H9 (cell line): ENCODE measurements around the gene MFGE8. TPM values are rescaled to one million over a fixed set of nuclear protein-coding genes. Genes with fewer than 3 reads are reported as not detected.

ENCODE experiments used
- DNase-seq: peaks from one replicate; pipeline ENCODE4 v3.0.0-alpha.2; 2017
- H2AFZ ChIP-seq: one replicate; pipeline ENCODE4 v1.6.1; 2013; ENCODE audit warnings: mild to moderate bottlenecking, low read length, control low read depth, moderate library complexity
- H2AK5ac ChIP-seq: 2 replicates; pipeline ENCODE4 v1.6.1; 2013; ENCODE audit warnings: low read length, control low read depth, mixed read lengths; ENCODE audit not compliant: insufficient read length
- H2BK120ac ChIP-seq: one replicate; pipeline ENCODE4 v1.6.1; 2013; ENCODE audit warnings: low read depth, mild to moderate bottlenecking, low read length, control low read depth, inconsistent platforms; ENCODE audit not compliant: poor library complexity, severe bottlenecking
- H2BK12ac ChIP-seq: 2 replicates; pipeline ENCODE4 v1.6.1; 2013; ENCODE audit warnings: low read length, control low read depth, mixed read lengths, low read depth; ENCODE audit not compliant: insufficient read length
- H2BK15ac ChIP-seq: 2 replicates; pipeline ENCODE4 v1.6.1; 2013; ENCODE audit warnings: low read depth, low read length, control low read depth
- H2BK20ac ChIP-seq: one replicate; pipeline ENCODE4 v1.6.1; 2013; ENCODE audit warnings: low read depth, mild to moderate bottlenecking, low read length, control low read depth, inconsistent platforms; ENCODE audit not compliant: poor library complexity, severe bottlenecking
- H2BK5ac ChIP-seq: 2 replicates; pipeline ENCODE4 v1.6.1; 2013; ENCODE audit warnings: low read length, control low read depth, mixed read lengths; ENCODE audit not compliant: insufficient read length
- H3K14ac ChIP-seq: 2 replicates; pipeline ENCODE4 v1.6.1; 2013; ENCODE audit warnings: low read length, control low read depth; ENCODE audit not compliant: insufficient read depth
- H3K18ac ChIP-seq: 2 replicates; pipeline ENCODE4 v1.6.1; 2013; ENCODE audit warnings: low read depth, mild to moderate bottlenecking, mixed read lengths, low read length, control low read depth; ENCODE audit not compliant: insufficient read length
- H3K23ac ChIP-seq: 2 replicates; pipeline ENCODE4 v1.6.1; 2013; ENCODE audit warnings: low read length, control low read depth, mixed read lengths, low read depth; ENCODE audit not compliant: insufficient read length
- H3K23me2 ChIP-seq: 2 replicates; pipeline ENCODE4 v1.6.1; 2013; ENCODE audit warnings: low read depth, mild to moderate bottlenecking, mixed read lengths, low read length, control low read depth; ENCODE audit not compliant: insufficient read length, poor library complexity, severe bottlenecking
- H3K27ac ChIP-seq: 2 replicates; pipeline ENCODE4 v1.5.1; 2013; ENCODE audit warnings: low read length, control low read depth, mixed read lengths, low read depth; ENCODE audit not compliant: insufficient read length
- H3K27me3 ChIP-seq: 2 replicates; pipeline ENCODE4 v1.6.1; 2013; ENCODE audit warnings: low read length, control low read depth, inconsistent platforms; ENCODE audit not compliant: insufficient read depth
- H3K4ac ChIP-seq: 2 replicates; pipeline ENCODE4 v1.6.1; 2013; ENCODE audit warnings: low read depth, mild to moderate bottlenecking, control low read depth, inconsistent platforms, low read length, moderate library complexity
- H3K4me1 ChIP-seq: 2 replicates; pipeline ENCODE4 v1.6.1; 2013; ENCODE audit warnings: low read length, control low read depth, inconsistent platforms; ENCODE audit not compliant: insufficient read depth
- H3K4me2 ChIP-seq: 2 replicates; pipeline ENCODE4 v1.6.1; 2013; ENCODE audit warnings: low read length, control low read depth, mixed read lengths; ENCODE audit not compliant: insufficient read length, insufficient read depth
- H3K56ac ChIP-seq: 2 replicates; pipeline ENCODE4 v1.6.1; 2013; ENCODE audit warnings: low read depth, mild to moderate bottlenecking, mixed read lengths, low read length, control low read depth; ENCODE audit not compliant: insufficient read length
- H3K79me1 ChIP-seq: 2 replicates; pipeline ENCODE4 v1.6.1; 2013; ENCODE audit warnings: low read depth, mild to moderate bottlenecking, moderate library complexity, low read length, control low read depth, inconsistent platforms; ENCODE audit not compliant: insufficient read depth, poor library complexity, severe bottlenecking
- H3K79me2 ChIP-seq: 2 replicates; pipeline ENCODE4 v1.6.1; 2013; ENCODE audit warnings: low read length, control low read depth, inconsistent platforms; ENCODE audit not compliant: insufficient read depth
- H3K9ac ChIP-seq: 2 replicates; pipeline ENCODE4 v1.6.1; 2013; ENCODE audit warnings: low read length, control low read depth, mixed read lengths; ENCODE audit not compliant: insufficient read length; ENCODE audit errors: extremely low read depth
- H3K9me3 ChIP-seq: one replicate; pipeline ENCODE4 v1.6.1; 2013; ENCODE audit warnings: low read depth, low read length, inconsistent platforms; ENCODE audit not compliant: control insufficient read depth
- H3T11ph ChIP-seq: one replicate; pipeline ENCODE4 v1.6.1; 2013; ENCODE audit warnings: mild to moderate bottlenecking, low read length, control low read depth, inconsistent platforms
- H4K20me1 ChIP-seq: one replicate; pipeline ENCODE4 v1.6.1; 2013; ENCODE audit not compliant: control insufficient read depth, insufficient read length, insufficient read depth
- H4K5ac ChIP-seq: 2 replicates; pipeline ENCODE4 v1.6.1; 2013; ENCODE audit warnings: low read depth, mild to moderate bottlenecking, mixed read lengths, low read length, control low read depth; ENCODE audit not compliant: insufficient read length
- H4K8ac ChIP-seq: replicated peaks from 2 replicates; pipeline ENCODE4 v1.6.1; 2013; ENCODE audit warnings: low read length, control low read depth, mixed read lengths, low read depth; ENCODE audit not compliant: insufficient read length
- H4K91ac ChIP-seq: 2 replicates; pipeline ENCODE4 v1.6.1; 2013; ENCODE audit warnings: low read depth, mild to moderate bottlenecking, moderate library complexity, mixed read lengths, low read length, control low read depth; ENCODE audit not compliant: insufficient read length
- H3K27ac Mint-ChIP-seq, 3 experiments: 2 replicates in 2 of 3; 3 replicates in 1 of 3; pipeline ENCODE4 v1.8.0; 2020 to 2021; ENCODE audit warnings: mixed read lengths in 3 of 3, mild to moderate bottlenecking in 1 of 3, moderate library complexity in 1 of 3
- H3K27me3 Mint-ChIP-seq: 2 replicates; pipeline ENCODE4 v1.8.0; 2021; ENCODE audit warnings: low read depth, mild to moderate bottlenecking, moderate library complexity, mixed read lengths
- H3K36me3 Mint-ChIP-seq, 3 experiments: 2 replicates in 2 of 3; 3 replicates in 1 of 3; pipeline ENCODE4 v1.8.0; 2020 to 2021; ENCODE audit warnings: low read depth in 3 of 3, mixed read lengths in 3 of 3; ENCODE audit not compliant: insufficient read depth in 1 of 3
- H3K4me1 Mint-ChIP-seq, 2 experiments: 2 replicates each; pipeline ENCODE4 v1.8.0; 2020; ENCODE audit warnings: mixed read lengths in 2 of 2
- H3K4me3 Mint-ChIP-seq, 2 experiments: 2 replicates in 1 of 2; 3 replicates in 1 of 2; pipeline ENCODE4 v1.8.0; 2020 to 2021; ENCODE audit warnings: mild to moderate bottlenecking in 2 of 2, mixed read lengths in 2 of 2, moderate library complexity in 1 of 2
- H3K9me3 Mint-ChIP-seq, 2 experiments: 2 replicates in 1 of 2; 3 replicates in 1 of 2; pipeline ENCODE4 v1.8.0; 2020; ENCODE audit warnings: mild to moderate bottlenecking in 2 of 2, mixed read lengths in 2 of 2, moderate library complexity in 1 of 2
- CTCF ChIP-seq: fragments of 200-600 bp; sonication (generic); conservative IDR thresholded peaks from 3 replicates; pipeline ENCODE4 v1.8.0; 2021; ENCODE audit warnings: antibody characterized with exemption, mild to moderate bottlenecking
- WGBS: extraction: QIAGEN DNeasy Blood & Tissue Kit; methylation state at CpG from one replicate; pipeline ENCODE4 v1.1.7; 2013; ENCODE audit warnings: missing lambda C conversion rate, low lambda C conversion rate, mixed read lengths; ENCODE audit not compliant: insufficient read length; ENCODE audit errors: extremely low coverage; 5-methylcytosine and 5-hydroxymethylcytosine counted together
- total RNA-seq: library from RNA; stranded (reverse); gene quantifications from 2 replicates; pipeline ENCODE4 v1.2.1, GENCODE V29; 2021

Gene MFGE8
- total RNA-seq, 1 experiment from 2014 or later, result 653 TPM

- no peaks in the 10 kb centered on the region for H4K20me1 ChIP-seq
- no peaks in the 10 kb centered on the region for H3K27me3 ChIP-seq
- H4K5ac ChIP-seq, result no peak overlapping the region
- no peak for DNase-seq
- H3K18ac ChIP-seq, result no peak overlapping the region
- no peak overlapping the region for H2BK5ac ChIP-seq
- no peak overlapping the region for H2BK120ac ChIP-seq
- no peaks in the 10 kb centered on the region for H3K4me1 ChIP-seq
- H3T11ph ChIP-seq, result no peak overlapping the region
- no peaks in the 10 kb centered on the region for H3K9me3 ChIP-seq
- no CpG with 5 or more reads among the region's 10 CpGs for WGBS
- H3K27ac ChIP-seq, result no peak overlapping the region
- no peak for TF ChIP-seq CTCF
- H3K9ac ChIP-seq, result no peak overlapping the region
- H3K23me2 ChIP-seq, result no peaks in the 10 kb centered on the region
- no peaks in the 10 kb centered on the region for H3K79me1 ChIP-seq
- no peak overlapping the region for H3K56ac ChIP-seq
- no peak overlapping the region for H2BK20ac ChIP-seq
- H2AK5ac ChIP-seq, result no peak overlapping the region
- Mint-ChIP-seq H3K4me1 (peaks cover 7 to 8% of the 10 kb centered on the region in 2 experiments; a peak in 2 of 4 replicates), H3K9me3 (peaks cover 0 to 6% of the 10 kb centered on the region in 2 experiments; a peak in 3 of 5 replicates), H3K4me3 (no peak overlapping the region), H3K27ac (no peak overlapping the region), H3K36me3 (peaks cover 0 to 5% (median 0%) of the 10 kb centered on the region in 3 experiments; a peak in 2 of 7 replicates), H3K27me3 (peaks cover 27% of the 10 kb centered on the region)
- no peak overlapping the region for H4K91ac ChIP-seq
- H3K4me2 ChIP-seq, result no peak overlapping the region
- H2AFZ ChIP-seq, result no peak overlapping the region
- no peak overlapping the region for H3K23ac ChIP-seq
- no peak overlapping the region for H4K8ac ChIP-seq
- H2BK15ac ChIP-seq, result no peak overlapping the region
- no peak overlapping the region for H3K4ac ChIP-seq
- H3K79me2 ChIP-seq, result no peaks in the 10 kb centered on the region
- H3K14ac ChIP-seq, result no peak overlapping the region
- H2BK12ac ChIP-seq, result no peak overlapping the region
These were observed 46.8 kb downstream of the MFGE8 start for GRCh38 chr15:88866295-88866881.
